Renal cortical epithelial cell (primary cell): ENCODE results near the gene CDH23. TPM values are rescaled to one million over a fixed set of nuclear protein-coding genes. Genes with fewer than 3 reads are reported as not detected.

Source experiments
- DNase-seq: peaks from one replicate; pipeline ENCODE4 v3.0.0-alpha.2; 2011; ENCODE audit warnings: low read depth
- total RNA-seq: library from RNA; depleted of rRNA; stranded (reverse); fragments of >200 nt; gene quantifications from 2 replicates; pipeline ENCODE4 v1.2.3, GENCODE V29; 2014

The CDH23 gene
- total RNA-seq, 1 donor from 2014 or later = not detected

GRCh38 chr10:71440506-71441035 is 43.9 kb downstream of the CDH23 start:
- no peak for DNase-seq

GRCh38 chr10:71442000-71442399 is 45.3 kb downstream of the CDH23 start:
- DNase-seq = no peak

GRCh38 chr10:71442859-71443570 is 46.3 kb downstream of the CDH23 start:
- DNase-seq = no peak

- no peak for DNase-seq
Measured at GRCh38 chr10:71443676-71444075, 47.0 kb downstream of the CDH23 start.

GRCh38 chr10:71444284-71445054 is 47.7 kb downstream of the CDH23 start:
- DNase-seq = no peak

- no peak for DNase-seq
Measured at GRCh38 chr10:71447676-71448075, 51.0 kb downstream of the CDH23 start.

- no peak for DNase-seq
Measured at GRCh38 chr10:71448146-71448545, 51.4 kb downstream of the CDH23 start.

- DNase-seq = no peak
Measured at GRCh38 chr10:71449026-71449425, 52.3 kb downstream of the CDH23 start.

GRCh38 chr10:71451754-71452153 is 55.0 kb downstream of the CDH23 start:
- no peak for DNase-seq

GRCh38 chr10:71453186-71453585 is 56.5 kb downstream of the CDH23 start:
- no peak for DNase-seq

- DNase-seq = no peak
Measured at GRCh38 chr10:71454347-71454746, 57.6 kb downstream of the CDH23 start.

GRCh38 chr10:71455035-71455434 is 58.3 kb downstream of the CDH23 start:
- no peak for DNase-seq

- no peak for DNase-seq
Measured at GRCh38 chr10:71456631-71457030, 59.9 kb downstream of the CDH23 start.

- DNase-seq = no peak
Measured at GRCh38 chr10:71457908-71458307, 61.2 kb downstream of the CDH23 start.

- DNase-seq = no peak
Measured at GRCh38 chr10:71458387-71458786, 61.7 kb downstream of the CDH23 start.

- no peak for DNase-seq
Measured at GRCh38 chr10:71459513-71459912, 62.8 kb downstream of the CDH23 start.

GRCh38 chr10:71460615-71461014 is 63.9 kb downstream of the CDH23 start:
- no peak for DNase-seq

- DNase-seq = no peak
Measured at GRCh38 chr10:71461457-71461856, 64.7 kb downstream of the CDH23 start.

GRCh38 chr10:71462062-71462935 is 65.6 kb downstream of the CDH23 start:
- no peak for DNase-seq

- no peak for DNase-seq
Measured at GRCh38 chr10:71463111-71463510, 66.4 kb downstream of the CDH23 start.

GRCh38 chr10:71465551-71466252 is 69.0 kb downstream of the CDH23 start:
- no peak for DNase-seq
